NCI-H460 (cell line): ENCODE measurements around the gene SYCP3. TPM values are rescaled to one million over a fixed set of nuclear protein-coding genes. Genes with fewer than 3 reads are reported as not detected.
"Not testable (repeated sequence)": the region's sequence is repeated elsewhere in the genome, so short reads cannot be mapped to it uniquely, and the experiment has no call there.

ENCODE experiments used
- DNase-seq: peaks from one replicate; pipeline ENCODE4 v3.0.0-alpha.2; 2016; ENCODE audit warnings: low read depth; ENCODE audit errors: extremely low read depth
- small RNA-seq, 2 experiments: library from RNA; depleted of rRNA; stranded (forward); fragments of <200 nt; gene quantifications; one replicate each; pipeline ENCODE3, GENCODE V24; 2014
- total RNA-seq: library from RNA; depleted of rRNA; stranded (reverse); fragments of >200 nt; shearing (Covaris generic); gene quantifications from 2 replicates; pipeline ENCODE4 v1.2.3, GENCODE V29; 2014; rRNA removed

The SYCP3 gene
- total RNA-seq, 1 experiment from 2014 or later, result not detected

- no peak for DNase-seq
Observed at GRCh38 chr12:101685092-101685491, 54.2 kb downstream of the SYCP3 start.

DNA sequence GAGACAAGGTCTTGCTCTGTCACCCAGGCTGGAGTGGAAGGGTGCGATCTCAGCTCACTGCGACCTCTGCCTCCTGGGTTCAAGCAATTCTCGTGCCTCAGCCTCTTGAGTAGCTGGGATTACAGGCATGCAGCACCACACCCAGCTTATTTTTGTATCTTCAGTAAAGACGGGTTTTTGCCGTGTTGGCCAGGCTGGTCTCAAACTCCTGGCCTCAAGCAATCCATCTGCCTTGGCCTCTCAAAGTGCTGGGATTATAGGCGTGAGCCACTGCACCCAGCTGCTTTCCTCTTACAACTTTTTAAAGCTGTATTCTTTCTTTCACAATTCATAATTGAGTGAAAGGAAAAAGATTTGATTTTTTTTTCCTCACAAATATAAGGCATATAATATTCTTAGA lies 57.6 kb downstream of the SYCP3 start:
- DNase-seq, result not testable (repeated sequence)

- no peak for DNase-seq
Observed at GRCh38 chr12:101680647-101681046, 58.6 kb downstream of the SYCP3 start.

GRCh38 chr12:101680240-101680639 lies 59.0 kb downstream of the SYCP3 start:
- DNase-seq, result no peak

Small RNA genes within 50 kb of the gene (small RNA-seq; reads per million reads assigned to genes)
- gene RNA5SP368 (0 reads per million in 2 experiments), gene RNU6-101P (0 reads per million in 2 experiments), gene RNY1P16 (0 reads per million in 2 experiments)

Other genes starting within 250 kb of the SYCP3 start
- gene MYBPC1, start 144.5 kb downstream of the SYCP3 start, total RNA-seq, result 0.15 and 0.17 TPM in 2 replicates
- 83.3 and 86.0 TPM in 2 replicates for gene CHPT1, start 41.8 kb downstream of the SYCP3 start, total RNA-seq
- gene GNPTAB, start 91.5 kb upstream of the SYCP3 start, total RNA-seq, result 11.6 and 17.6 TPM in 2 replicates
- gene DRAM1, start 138.1 kb upstream of the SYCP3 start, total RNA-seq, result 26.6 and 30.8 TPM in 2 replicates